Retinal pigment epithelial cell (primary cell): ENCODE data around the gene SPATA9.

ENCODE experiments used
- DNase-seq: peaks from one replicate; pipeline ENCODE4 v3.0.0-alpha.2; 2010; ENCODE audit warnings: low read depth
- H3K4me3 ChIP-seq: 2 replicates; pipeline ENCODE4 v1.5.1; 2011; ENCODE audit warnings: mild to moderate bottlenecking, low read length, control low read depth, moderate library complexity
- TF ChIP-seq, protein P1 (sequence below): conservative IDR thresholded peaks from 2 replicates; pipeline ENCODE4 v1.5.1; 2011; ENCODE audit warnings: low read depth, low read length, control low read depth, inconsistent platforms

SPATA9 gene

DNA sequence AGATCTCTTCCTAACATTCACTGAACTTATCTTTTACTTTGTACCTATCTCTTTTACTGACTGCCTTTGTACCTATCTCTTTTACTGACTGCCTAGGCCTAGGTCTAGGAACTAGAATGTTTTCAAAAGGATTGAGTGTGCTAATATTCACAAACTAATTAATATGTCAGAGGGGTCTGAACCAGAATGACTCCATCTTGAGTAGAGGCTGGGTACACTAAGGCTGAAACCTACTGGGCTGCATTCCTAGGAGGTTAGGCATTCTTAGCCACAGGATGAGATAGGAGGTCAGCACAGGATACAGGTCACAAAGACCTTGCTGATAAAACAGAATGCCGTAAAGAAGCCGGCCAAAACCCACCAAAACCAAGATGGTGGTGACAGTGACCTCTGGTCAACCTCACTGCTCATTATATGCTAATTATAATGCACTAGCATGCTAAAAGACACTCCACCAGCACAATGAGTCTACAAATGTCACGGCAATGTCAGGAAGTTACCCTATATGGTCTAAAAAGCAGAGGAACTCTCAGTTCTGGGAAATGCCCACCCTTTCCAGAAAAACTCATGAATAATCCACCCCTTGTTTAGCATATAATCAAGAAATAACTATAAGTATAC lies 45.8 kb upstream of the SPATA9 start:
- TF ChIP-seq, protein P1, sequence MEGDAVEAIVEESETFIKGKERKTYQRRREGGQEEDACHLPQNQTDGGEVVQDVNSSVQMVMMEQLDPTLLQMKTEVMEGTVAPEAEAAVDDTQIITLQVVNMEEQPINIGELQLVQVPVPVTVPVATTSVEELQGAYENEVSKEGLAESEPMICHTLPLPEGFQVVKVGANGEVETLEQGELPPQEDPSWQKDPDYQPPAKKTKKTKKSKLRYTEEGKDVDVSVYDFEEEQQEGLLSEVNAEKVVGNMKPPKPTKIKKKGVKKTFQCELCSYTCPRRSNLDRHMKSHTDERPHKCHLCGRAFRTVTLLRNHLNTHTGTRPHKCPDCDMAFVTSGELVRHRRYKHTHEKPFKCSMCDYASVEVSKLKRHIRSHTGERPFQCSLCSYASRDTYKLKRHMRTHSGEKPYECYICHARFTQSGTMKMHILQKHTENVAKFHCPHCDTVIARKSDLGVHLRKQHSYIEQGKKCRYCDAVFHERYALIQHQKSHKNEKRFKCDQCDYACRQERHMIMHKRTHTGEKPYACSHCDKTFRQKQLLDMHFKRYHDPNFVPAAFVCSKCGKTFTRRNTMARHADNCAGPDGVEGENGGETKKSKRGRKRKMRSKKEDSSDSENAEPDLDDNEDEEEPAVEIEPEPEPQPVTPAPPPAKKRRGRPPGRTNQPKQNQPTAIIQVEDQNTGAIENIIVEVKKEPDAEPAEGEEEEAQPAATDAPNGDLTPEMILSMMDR: no peak
- no peak overlapping the region for H3K4me3 ChIP-seq
- no peak for DNase-seq

DNA sequence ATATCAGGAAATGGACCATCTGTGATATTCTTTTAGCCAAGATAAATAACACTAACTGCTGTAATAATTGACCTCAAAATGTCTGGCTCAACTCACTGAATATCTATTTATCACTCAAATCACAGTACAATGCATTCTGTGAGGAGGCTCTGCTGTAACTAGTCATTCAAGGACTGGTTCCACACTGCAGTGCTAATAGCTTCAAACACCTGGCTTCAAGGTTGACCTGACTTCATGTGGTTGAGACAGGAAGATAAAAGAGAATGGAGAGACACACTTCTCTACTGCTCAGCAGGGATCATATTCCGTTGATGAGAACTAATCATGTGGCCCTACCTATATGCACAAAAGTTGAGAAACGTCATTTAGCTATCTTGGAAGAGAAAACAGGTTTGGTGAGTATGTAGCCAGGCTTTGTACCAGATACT lies 45.0 kb upstream of the SPATA9 start:
- no peak overlapping the region for H3K4me3 ChIP-seq
- TF ChIP-seq, protein P1: no peak
- no peak for DNase-seq

DNA sequence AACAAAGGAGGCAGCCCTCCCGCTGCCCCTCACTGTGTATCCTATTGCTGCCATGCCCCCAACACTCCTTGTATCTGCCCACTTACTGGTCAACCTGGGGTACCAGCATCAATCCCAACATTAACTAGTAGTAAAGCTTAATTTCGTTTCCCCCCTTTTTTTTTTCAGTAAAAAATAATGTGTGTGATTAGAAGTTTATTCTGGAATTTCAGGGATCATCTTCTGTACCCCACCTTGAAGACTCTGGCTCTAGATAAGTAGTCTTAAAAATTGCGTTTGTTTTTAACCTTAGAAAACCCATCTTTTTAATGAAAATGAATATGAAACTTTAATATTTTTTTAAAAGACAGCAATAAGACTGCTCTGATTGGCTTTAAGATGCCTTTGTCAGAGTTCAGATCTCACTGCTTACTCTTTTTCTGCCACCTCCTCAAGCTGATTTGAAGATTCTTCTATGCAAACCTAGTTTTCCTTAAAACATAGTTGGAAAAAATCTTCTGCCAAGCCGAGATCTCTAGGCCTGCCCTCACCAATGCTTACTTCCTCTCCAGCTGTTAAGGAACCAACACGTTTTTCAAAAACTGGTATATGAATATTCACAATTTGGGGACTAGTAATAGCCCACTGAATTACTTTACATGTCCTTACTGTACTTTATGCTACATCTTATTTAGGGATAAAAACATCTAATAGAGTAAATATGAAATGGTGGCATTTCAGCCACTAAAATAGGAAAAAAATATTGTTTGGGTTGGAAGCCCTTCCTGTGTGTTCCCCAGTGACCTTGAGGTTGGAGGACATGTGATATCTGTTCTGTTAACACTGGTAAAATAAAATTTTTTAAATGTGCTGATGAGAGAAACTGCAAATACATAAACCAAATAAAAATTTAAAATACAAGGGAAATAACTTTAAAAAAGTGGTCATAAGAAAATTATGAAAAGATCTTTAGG lies 44.3 kb upstream of the SPATA9 start:
- no peak for DNase-seq
- no peak overlapping the region for H3K4me3 ChIP-seq
- TF ChIP-seq, protein P1: no peak

DNA sequence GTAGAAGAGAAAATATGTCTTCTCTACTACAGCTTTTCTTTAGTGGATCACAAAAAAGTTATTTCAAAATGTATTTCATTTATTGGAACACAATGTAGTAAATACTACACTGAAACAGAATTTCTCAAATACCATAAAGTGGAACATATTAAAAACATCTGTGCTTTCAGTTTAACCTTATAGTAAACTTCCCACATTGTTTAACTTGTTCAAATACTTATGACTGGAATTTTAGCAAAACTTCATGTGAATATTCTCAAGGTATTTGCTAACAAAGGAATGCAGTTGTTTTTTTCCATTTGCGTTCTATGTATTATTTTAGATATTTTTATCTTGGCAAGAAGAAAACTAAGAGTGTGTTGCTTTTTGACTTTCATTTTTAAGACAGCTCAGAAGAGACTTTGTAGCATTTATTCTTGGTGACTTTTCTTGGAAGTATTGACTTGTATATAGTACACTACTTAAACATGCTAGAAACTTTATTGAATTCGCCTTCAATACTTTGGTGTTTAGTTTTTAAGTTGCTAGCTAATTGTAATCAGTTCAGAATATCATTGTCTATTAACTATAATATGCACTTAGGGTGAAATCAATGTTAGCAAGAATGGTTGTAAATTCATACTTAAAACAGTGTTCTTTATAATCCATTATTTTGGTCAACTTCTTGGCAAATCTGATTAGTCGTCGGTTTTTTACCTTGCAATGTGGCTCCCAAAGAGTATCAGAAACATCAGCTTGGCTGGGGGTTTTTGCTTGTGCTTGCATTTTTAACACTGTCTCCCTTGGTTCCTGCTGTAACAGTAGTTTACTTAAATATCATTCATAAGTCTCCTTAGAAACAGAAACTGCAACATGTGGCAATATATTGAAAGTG lies 43.4 kb upstream of the SPATA9 start:
- H3K4me3 ChIP-seq: no peak overlapping the region

DNA sequence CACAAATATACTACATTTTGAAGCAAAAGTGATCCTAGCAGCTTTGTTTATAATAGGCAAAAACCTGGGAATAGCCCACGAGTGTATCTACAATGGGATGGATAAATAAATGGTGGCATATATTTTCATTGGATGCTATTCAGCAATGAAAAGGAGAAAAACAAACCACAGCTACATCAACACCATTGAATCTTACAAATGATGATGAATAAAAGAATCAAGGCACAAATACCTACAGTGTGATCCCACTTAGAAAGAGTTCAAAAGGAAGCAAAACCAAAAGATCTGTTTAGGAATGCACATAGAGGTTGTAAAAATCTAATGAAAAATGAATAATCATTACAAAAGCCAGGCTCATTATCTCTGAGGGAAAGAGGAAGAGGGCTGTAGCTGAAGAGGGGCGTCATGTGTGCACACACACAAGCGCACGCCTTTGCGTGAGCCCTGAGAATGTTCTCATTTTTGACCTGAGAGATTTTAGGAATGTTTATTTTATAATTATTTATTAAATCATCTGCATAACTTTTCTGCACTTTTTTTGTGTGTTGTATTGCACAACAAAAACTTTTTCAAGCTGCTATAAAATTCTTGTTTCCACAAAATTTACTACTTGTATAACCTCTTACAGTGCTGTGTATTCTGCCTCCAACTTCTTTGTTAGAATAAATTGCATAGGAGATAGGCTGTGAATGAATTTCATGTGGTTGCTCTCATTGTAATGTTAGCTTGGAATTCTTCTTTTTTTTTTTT lies 42.5 kb upstream of the SPATA9 start:
- TF ChIP-seq, protein P1: no peak

More for the DNA sequence above, 43.4 kb upstream of the SPATA9 start:
- TF ChIP-seq, protein P1: no peak
- no peak for DNase-seq

DNA sequence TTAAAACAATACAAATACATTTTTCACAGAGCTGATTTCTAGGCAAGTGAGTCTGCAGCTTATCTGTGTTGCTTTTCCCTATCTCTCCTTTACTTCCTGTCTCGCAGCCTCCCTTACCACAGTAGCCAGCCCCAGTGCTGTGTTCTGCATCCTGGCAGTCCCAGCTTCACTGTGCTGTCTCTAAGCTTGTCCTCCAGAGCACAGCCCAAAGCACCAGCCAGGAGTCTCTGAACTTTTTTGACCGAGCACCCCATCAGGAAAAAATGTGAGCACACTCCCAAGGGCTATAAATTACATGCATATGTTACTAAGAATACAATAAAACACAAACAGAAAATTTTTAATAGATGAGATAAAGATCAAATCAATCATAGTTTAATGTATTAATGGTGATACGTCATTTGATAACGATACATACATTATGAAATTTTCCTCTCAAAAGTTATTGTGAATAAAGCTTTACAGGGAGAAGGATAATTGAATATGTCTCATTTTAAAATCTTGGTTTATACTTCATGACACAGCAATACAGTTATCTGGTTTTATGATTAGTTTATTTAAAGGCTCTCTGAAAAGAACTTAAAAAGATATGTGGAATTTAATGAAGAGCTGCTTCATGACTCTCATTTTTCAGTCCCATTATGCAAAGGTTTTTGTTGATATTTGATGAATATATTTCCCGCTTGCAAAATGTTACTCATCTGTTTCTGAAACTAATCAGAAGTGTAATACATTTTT lies 41.0 kb upstream of the SPATA9 start:
- TF ChIP-seq, protein P1: no peak
- no peak for DNase-seq
- no peak overlapping the region for H3K4me3 ChIP-seq

More for the DNA sequence above, 42.5 kb upstream of the SPATA9 start:
- no peak for DNase-seq
- H3K4me3 ChIP-seq: no peak overlapping the region
